Measurements from ENCODE around the gene CTDNEP1.

CTDNEP1 gene

GRCh38 chr17:7249830-7250229 is 1.7 kb downstream of the CTDNEP1 start:
- Histone ChIP-seq H3F3A (ENCODE audit: control insufficient read depth, insufficient read depth) (peaks cover 13% of the 10 kb centered on the region), H3K27ac (ENCODE audit: low read depth, low read length) (no peak overlapping the region), H3K9me3 (ENCODE audit: control insufficient read depth, insufficient read depth, low read length) (no peaks in the 10 kb centered on the region), H3K36me3 (ENCODE audit: control insufficient read depth, low read length) (peaks cover 60% of the 10 kb centered on the region), H3K27me3 (ENCODE audit: control insufficient read depth, low read length) (no peaks in the 10 kb centered on the region), H3K9me2 (replicated peaks; ENCODE audit: control insufficient read depth, low read length) (no peaks in the 10 kb centered on the region), H3K4me1 (ENCODE audit: control insufficient read depth, low read length) (peaks cover 25% of the 10 kb centered on the region), H4K20me1 (ENCODE audit: control insufficient read depth, insufficient read depth, low read depth, low read length) (peaks cover 13% of the 10 kb centered on the region; the same call in 1 of the 2 replicates), H3K79me2 (ENCODE audit: control insufficient read depth, low read length) (peaks cover 76% of the 10 kb centered on the region), H3K4me2 (ENCODE audit: low read length) (peak overlapping the region; percentile 97), H3K4me3 (ENCODE audit: low read length) (peak overlapping the region; percentile 88)
- TF ChIP-seq EZH2phosphoT487 (IDR thresholded peaks at IDR 0.05; ENCODE audit: borderline replicate concordance, low read length) (no peak), CTCF (IDR thresholded peaks at IDR 0.05; ENCODE audit: low read depth, low read length, poor library complexity, severe bottlenecking) (no peak)

GRCh38 chr17:7249214-7249613 is 2.3 kb downstream of the CTDNEP1 start:
- H3F3A ChIP-seq (ENCODE audit: control insufficient read depth, insufficient read depth): peaks cover 18% of the 10 kb centered on the region
- TF ChIP-seq CTCF (IDR thresholded peaks at IDR 0.05; ENCODE audit: low read depth, low read length, poor library complexity, severe bottlenecking) (no peak), EZH2phosphoT487 (IDR thresholded peaks at IDR 0.05; ENCODE audit: borderline replicate concordance, low read length) (no peak)
- H3K27ac ChIP-seq (ENCODE audit: low read depth, low read length): no peak overlapping the region
- H3K79me2 ChIP-seq (ENCODE audit: control insufficient read depth, low read length): peaks cover 75% of the 10 kb centered on the region
- H4K20me1 ChIP-seq (ENCODE audit: control insufficient read depth, insufficient read depth, low read depth, low read length): peaks cover 13% of the 10 kb centered on the region; the same call in 1 of the 2 replicates
- peak overlapping the region; percentile 88 for H3K4me3 ChIP-seq (ENCODE audit: low read length)
- H3K9me2 ChIP-seq (replicated peaks; ENCODE audit: control insufficient read depth, low read length): no peaks in the 10 kb centered on the region
- H3K9me3 ChIP-seq (ENCODE audit: control insufficient read depth, insufficient read depth, low read length): no peaks in the 10 kb centered on the region
- peaks cover 60% of the 10 kb centered on the region for H3K36me3 ChIP-seq (ENCODE audit: control insufficient read depth, low read length)
- no peaks in the 10 kb centered on the region for H3K27me3 ChIP-seq (ENCODE audit: control insufficient read depth, low read length)
- peak overlapping the region; percentile 97 for H3K4me2 ChIP-seq (ENCODE audit: low read length)
- peaks cover 25% of the 10 kb centered on the region for H3K4me1 ChIP-seq (ENCODE audit: control insufficient read depth, low read length)

GRCh38 chr17:7248796-7249195 is 2.7 kb downstream of the CTDNEP1 start:
- Histone ChIP-seq H3K27ac (ENCODE audit: low read depth, low read length) (no peak overlapping the region), H3K4me3 (ENCODE audit: low read length) (0 out of 2 replicates have a peak overlapping the region, but pooled peaks have one; percentile 88), H3K36me3 (ENCODE audit: control insufficient read depth, low read length) (peaks cover 61% of the 10 kb centered on the region), H3K4me2 (ENCODE audit: low read length) (peak overlapping the region; percentile 97), H3K4me1 (ENCODE audit: control insufficient read depth, low read length) (peaks cover 25% of the 10 kb centered on the region), H3F3A (ENCODE audit: control insufficient read depth, insufficient read depth) (peaks cover 21% of the 10 kb centered on the region), H3K9me2 (replicated peaks; ENCODE audit: control insufficient read depth, low read length) (no peaks in the 10 kb centered on the region), H4K20me1 (ENCODE audit: control insufficient read depth, insufficient read depth, low read depth, low read length) (peaks cover 13% of the 10 kb centered on the region; the same call in 1 of the 2 replicates), H3K27me3 (ENCODE audit: control insufficient read depth, low read length) (no peaks in the 10 kb centered on the region), H3K79me2 (ENCODE audit: control insufficient read depth, low read length) (peaks cover 71% of the 10 kb centered on the region), H3K9me3 (ENCODE audit: control insufficient read depth, insufficient read depth, low read length) (no peaks in the 10 kb centered on the region)
- TF ChIP-seq EZH2phosphoT487 (IDR thresholded peaks at IDR 0.05; ENCODE audit: borderline replicate concordance, low read length) (no peak), CTCF (IDR thresholded peaks at IDR 0.05; ENCODE audit: low read depth, low read length, poor library complexity, severe bottlenecking) (no peak)
